Measurements from ENCODE around the gene ALOX12B.

DNA sequence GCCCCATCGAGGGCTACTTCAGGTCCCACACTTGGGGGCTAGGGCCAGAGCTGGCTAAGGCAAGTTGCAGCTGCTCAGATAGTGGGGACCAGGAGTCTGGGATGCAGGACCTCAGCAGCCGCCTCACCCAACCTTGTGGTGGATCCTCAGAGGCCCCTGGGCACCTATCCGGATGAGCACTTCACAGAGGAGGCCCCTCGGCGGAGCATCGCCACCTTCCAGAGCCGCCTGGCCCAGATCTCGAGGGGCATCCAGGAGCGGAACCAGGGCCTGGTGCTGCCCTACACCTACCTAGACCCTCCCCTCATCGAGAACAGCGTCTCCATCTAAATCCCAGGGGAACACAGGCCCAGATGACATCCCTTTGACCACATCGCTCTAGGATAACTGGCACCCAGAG lies 39.3 kb downstream of the ALOX12B start:
- no peak for TF ChIP-seq POLR2A (IDR thresholded peaks at IDR 0.05; ENCODE audit: low read depth, low read length)
- TF ChIP-seq POLR2AphosphoS5 (IDR thresholded peaks at IDR 0.05; ENCODE audit: low read depth, low read length): no peak
